Hepatocyte (in vitro differentiated cells): Measurements from ENCODE around the gene FAM3D. TPM values are rescaled to one million over a fixed set of nuclear protein-coding genes. Genes with fewer than 3 reads are reported as not detected.
"Not testable (repeated sequence)": the region's sequence is repeated elsewhere in the genome, so short reads cannot be mapped to it uniquely, and the experiment has no call there.

Experiments
- DNase-seq: peaks from one replicate; pipeline ENCODE4 v3.0.0-alpha.2; 2016; ENCODE audit warnings: low spot score
- H2AFZ ChIP-seq: fragments of 200-600 bp; sonication (generic); 2 replicates; pipeline ENCODE4 v1.6.0; 2016; ENCODE audit warnings: antibody characterized with exemption, mild to moderate bottlenecking
- H3K27ac ChIP-seq: fragments of 200-600 bp; sonication (generic); 2 replicates; pipeline ENCODE4 v1.5.1; 2016; ENCODE audit warnings: mild to moderate bottlenecking
- H3K27me3 ChIP-seq: fragments of 200-600 bp; sonication (generic); 2 replicates; pipeline ENCODE4 v1.6.1; 2016
- H3K36me3 ChIP-seq: fragments of 200-600 bp; sonication (generic); replicated peaks from 2 replicates; pipeline ENCODE4 v1.5.1; 2016; ENCODE audit warnings: low read depth; ENCODE audit not compliant: insufficient read depth
- H3K4me1 ChIP-seq: fragments of 200-600 bp; sonication (generic); 2 replicates; pipeline ENCODE4 v1.5.1; 2016; ENCODE audit warnings: mild to moderate bottlenecking, moderate library complexity; ENCODE audit not compliant: insufficient read depth
- H3K4me2 ChIP-seq: fragments of 200-600 bp; sonication (generic); 2 replicates; pipeline ENCODE4 v1.6.0; 2016
- H3K4me3 ChIP-seq: fragments of 200-600 bp; sonication (generic); 2 replicates; pipeline ENCODE4 v1.5.1; 2016; ENCODE audit warnings: mild to moderate bottlenecking
- H3K79me2 ChIP-seq: fragments of 200-600 bp; sonication (generic); 2 replicates; pipeline ENCODE4 v1.6.0; 2017; ENCODE audit warnings: mild to moderate bottlenecking
- H3K9me2 ChIP-seq: fragments of 200-600 bp; sonication (generic); replicated peaks from 2 replicates; pipeline ENCODE4 v1.6.0; 2017; ENCODE audit warnings: mild to moderate bottlenecking; ENCODE audit not compliant: insufficient read depth
- H3K9me3 ChIP-seq: fragments of 200-600 bp; sonication (generic); 2 replicates; pipeline ENCODE4 v1.5.1; 2016; ENCODE audit warnings: low read depth, mild to moderate bottlenecking
- H4K20me1 ChIP-seq: fragments of 200-600 bp; sonication (generic); 2 replicates; pipeline ENCODE4 v1.6.0; 2016; ENCODE audit warnings: mild to moderate bottlenecking; ENCODE audit not compliant: insufficient read depth, poor library complexity, severe bottlenecking
- CTCF ChIP-seq: fragments of 200-600 bp; sonication (generic); IDR thresholded peaks from 2 replicates; pipeline ENCODE4 v1.5.1; 2016; ENCODE audit warnings: antibody characterized with exemption, mild to moderate bottlenecking; ENCODE audit not compliant: poor library complexity
- EZH2 ChIP-seq: fragments of 200-600 bp; sonication (generic); IDR thresholded peaks from 2 replicates; pipeline ENCODE4 v1.6.1; 2016; ENCODE audit warnings: antibody characterized with exemption, mild to moderate bottlenecking, borderline replicate concordance
- EZH2phosphoT487 ChIP-seq: fragments of 200-600 bp; sonication (generic); IDR thresholded peaks from one replicate; pipeline ENCODE4 v1.6.1; 2018; ENCODE audit warnings: antibody characterized with exemption, mild to moderate bottlenecking, low read depth, moderate library complexity; ENCODE audit not compliant: unreplicated experiment, severe bottlenecking
- WGBS: methylation state at CpG from one replicate; pipeline ENCODE4 v1.1.6; 2016; ENCODE audit warnings: low lambda C conversion rate; ENCODE audit errors: missing lambda C conversion rate; 5-methylcytosine and 5-hydroxymethylcytosine counted together
- polyA plus RNA-seq: library from polyadenylated mRNA; unstranded; fragments of >200 nt; fragmentation: Nextera tagmentation; extraction: Ambion mirVana; gene quantifications from 2 replicates; pipeline ENCODE4 v1.2.1, GENCODE V29; 2016
- total RNA-seq: library from RNA; depleted of rRNA; stranded (reverse); fragments of >200 nt; gene quantifications from 2 replicates; pipeline ENCODE4 v1.2.3, GENCODE V29; 2014

Gene FAM3D
- 0.60 and 4.5 TPM in 2 replicates for total RNA-seq
- 3.7 and 4.3 TPM in 2 replicates for polyA plus RNA-seq

- no peaks in the 10 kb centered on the region for H4K20me1 ChIP-seq
- peak; percentile 31 for DNase-seq
- H2AFZ ChIP-seq = no peak within 1 kb of the TSS
- TF ChIP-seq EZH2phosphoT487 = no peak
- TF ChIP-seq EZH2 = no peak
- no peak for TF ChIP-seq CTCF
- no peak within 1 kb of the TSS for H3K4me2 ChIP-seq
- peak within 1 kb of the TSS; percentile 93 for H3K27ac ChIP-seq
- H3K9me3 ChIP-seq = no peaks in the 10 kb centered on the region
- no peaks in the 10 kb centered on the region for H3K27me3 ChIP-seq
- H3K36me3 ChIP-seq = no peaks in the 10 kb centered on the region
- H3K4me1 ChIP-seq = peaks cover 8% of the 10 kb centered on the region
- H3K79me2 ChIP-seq = no peaks in the 10 kb centered on the region
- H3K4me3 ChIP-seq = no peak within 1 kb of the TSS
- no peaks in the 10 kb centered on the region for H3K9me2 ChIP-seq
- 85% methylated on average over 6 of the region's 6 CpGs for WGBS
Observed at GRCh38 chr3:58666683-58667082, at the start of gene FAM3D. Gene FAM3D (minus strand): TSS chr3:58666774. CDS start chr3:58655563, 11,211 bp downstream.

DNA sequence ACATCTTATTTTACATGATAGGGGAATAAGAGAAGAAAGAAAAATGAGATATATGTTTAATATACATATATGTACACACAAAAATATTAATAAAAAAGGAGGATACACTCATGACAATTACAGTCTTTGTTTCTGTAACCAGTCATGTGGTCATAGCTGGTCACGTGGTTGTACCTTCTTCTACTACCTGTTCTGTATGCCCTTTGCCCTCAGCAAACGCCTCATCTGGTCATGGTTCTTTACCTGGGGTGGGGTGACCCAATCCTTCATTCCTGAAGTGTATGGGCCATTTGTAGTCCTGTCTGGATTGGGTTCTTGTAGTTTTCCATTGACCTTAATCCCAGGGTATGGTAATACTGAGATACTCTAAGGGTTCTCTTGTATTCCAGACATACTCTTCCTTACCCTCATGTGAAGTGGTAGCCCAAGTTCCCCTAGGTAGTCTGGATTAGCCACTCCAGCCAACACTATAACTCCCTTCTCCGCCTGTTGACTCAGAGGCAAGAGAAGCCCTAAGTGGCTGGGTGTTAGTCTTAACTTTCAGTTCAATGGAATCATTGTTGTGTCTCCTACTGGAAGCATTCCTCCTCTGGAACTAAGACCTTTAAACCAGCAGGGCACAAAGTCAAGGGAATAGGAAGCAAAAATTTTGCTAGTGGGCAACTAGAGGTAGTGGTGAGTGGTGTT, 47.3 kb upstream of the FAM3D start:
- Histone ChIP-seq H3K36me3 (no peaks in the 10 kb centered on the region), H3K79me2 (no peaks in the 10 kb centered on the region), H4K20me1 (no peaks in the 10 kb centered on the region), H3K4me3 (no peak overlapping the region), H3K27ac (no peak overlapping the region), H2AFZ (no peak overlapping the region), H3K4me2 (no peak overlapping the region), H3K9me2 (no peaks in the 10 kb centered on the region), H3K9me3 (no peaks in the 10 kb centered on the region), H3K4me1 (no peaks in the 10 kb centered on the region), H3K27me3 (no peaks in the 10 kb centered on the region)
- no peak for DNase-seq
- 87% methylated on average over 3 of the region's 3 CpGs for WGBS
- TF ChIP-seq EZH2 = no peak
- no peak for TF ChIP-seq CTCF
- no peak for TF ChIP-seq EZH2phosphoT487

DNA sequence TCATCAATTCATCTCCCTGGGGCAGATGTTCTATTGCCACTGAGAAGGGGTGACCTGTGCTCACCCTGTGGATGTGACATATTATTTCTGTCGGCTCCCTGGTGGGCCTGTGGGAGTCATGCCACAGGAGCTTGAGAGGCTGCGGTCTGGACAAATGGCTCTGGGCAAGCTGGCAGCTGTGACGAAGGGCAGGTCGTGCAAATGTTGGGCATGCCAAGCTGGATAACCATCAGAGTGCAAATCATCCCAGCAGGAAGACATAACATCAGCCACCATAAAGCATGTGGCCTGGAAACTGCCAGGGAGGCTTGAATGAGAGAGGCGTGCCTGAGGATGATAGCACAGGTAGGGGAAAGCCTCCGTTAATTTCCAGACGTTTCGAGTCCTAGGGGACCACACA, 45.3 kb upstream of the FAM3D start:
- WGBS = 92% methylated on average over 8 of the region's 8 CpGs
- Histone ChIP-seq H3K9me3 (no peaks in the 10 kb centered on the region), H3K79me2 (no peaks in the 10 kb centered on the region), H3K27me3 (no peaks in the 10 kb centered on the region), H2AFZ (no peak overlapping the region), H3K4me2 (no peak overlapping the region), H3K4me1 (no peaks in the 10 kb centered on the region), H3K36me3 (no peaks in the 10 kb centered on the region), H3K27ac (no peak overlapping the region), H3K4me3 (no peak overlapping the region), H4K20me1 (no peaks in the 10 kb centered on the region), H3K9me2 (no peaks in the 10 kb centered on the region)
- TF ChIP-seq EZH2phosphoT487 (no peak), EZH2 (no peak), CTCF (no peak)
- DNase-seq = no peak

DNA sequence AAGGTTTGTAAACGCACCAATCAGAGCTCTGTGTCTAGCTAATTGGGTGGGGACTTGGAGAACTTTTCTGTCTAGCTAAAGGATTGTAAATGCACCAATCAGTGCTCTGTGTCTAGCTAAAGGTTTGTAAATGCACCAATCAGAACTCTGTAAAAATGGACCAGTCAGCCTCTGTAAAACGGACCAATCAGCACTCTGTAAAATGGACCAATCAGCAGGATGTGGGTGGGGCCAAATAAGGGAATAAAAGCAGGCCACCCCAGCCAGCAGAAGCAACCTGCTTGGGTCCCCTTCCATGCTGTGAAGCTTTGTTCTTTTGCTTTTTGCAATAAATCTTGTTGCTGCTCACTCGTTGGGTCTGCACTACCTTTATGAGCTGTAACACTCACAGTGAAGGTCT, 42.4 kb upstream of the FAM3D start:
- not testable (repeated sequence) for H3K36me3 ChIP-seq, H2AFZ ChIP-seq

More for the DNA sequence above, 42.4 kb upstream of the FAM3D start:
- DNase-seq, H3K9me3 ChIP-seq, H4K20me1 ChIP-seq, H3K9me2 ChIP-seq, H3K27ac ChIP-seq, H3K4me3 ChIP-seq, H3K79me2 ChIP-seq, H3K27me3 ChIP-seq, H3K4me1 ChIP-seq, H3K4me2 ChIP-seq: not testable (repeated sequence)
- WGBS = 91% methylated on average over 3 of the region's 3 CpGs
